ENCODE data around the gene E4F1.

DNA sequence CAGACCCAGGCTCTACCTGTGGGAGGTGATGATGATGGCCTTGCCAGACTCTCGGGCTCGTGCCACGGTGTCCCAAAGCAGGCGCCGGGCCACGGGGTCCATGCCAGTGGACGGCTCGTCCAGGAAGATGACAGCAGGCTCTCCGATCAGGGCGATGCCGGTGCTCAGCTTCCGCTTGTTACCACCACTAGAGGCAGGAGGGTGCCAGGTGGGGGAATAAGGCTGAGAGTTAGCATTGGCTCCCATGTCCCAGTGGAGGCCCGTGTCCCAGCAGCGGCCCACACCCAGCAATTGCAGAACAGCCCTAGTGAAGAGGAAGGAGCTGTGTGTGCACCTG is 54.8 kb downstream of the E4F1 start:
- TF ChIP-seq, protein P1, sequence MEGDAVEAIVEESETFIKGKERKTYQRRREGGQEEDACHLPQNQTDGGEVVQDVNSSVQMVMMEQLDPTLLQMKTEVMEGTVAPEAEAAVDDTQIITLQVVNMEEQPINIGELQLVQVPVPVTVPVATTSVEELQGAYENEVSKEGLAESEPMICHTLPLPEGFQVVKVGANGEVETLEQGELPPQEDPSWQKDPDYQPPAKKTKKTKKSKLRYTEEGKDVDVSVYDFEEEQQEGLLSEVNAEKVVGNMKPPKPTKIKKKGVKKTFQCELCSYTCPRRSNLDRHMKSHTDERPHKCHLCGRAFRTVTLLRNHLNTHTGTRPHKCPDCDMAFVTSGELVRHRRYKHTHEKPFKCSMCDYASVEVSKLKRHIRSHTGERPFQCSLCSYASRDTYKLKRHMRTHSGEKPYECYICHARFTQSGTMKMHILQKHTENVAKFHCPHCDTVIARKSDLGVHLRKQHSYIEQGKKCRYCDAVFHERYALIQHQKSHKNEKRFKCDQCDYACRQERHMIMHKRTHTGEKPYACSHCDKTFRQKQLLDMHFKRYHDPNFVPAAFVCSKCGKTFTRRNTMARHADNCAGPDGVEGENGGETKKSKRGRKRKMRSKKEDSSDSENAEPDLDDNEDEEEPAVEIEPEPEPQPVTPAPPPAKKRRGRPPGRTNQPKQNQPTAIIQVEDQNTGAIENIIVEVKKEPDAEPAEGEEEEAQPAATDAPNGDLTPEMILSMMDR (IDR thresholded peaks at IDR 0.05), result no peak
- TF ChIP-seq POLR2AphosphoS5 (IDR thresholded peaks at IDR 0.05), result no peak
